GM12801 (cell line): ENCODE results near the gene NCOA6.

Experiments
- TF ChIP-seq, protein P1 (sequence below): IDR thresholded peaks from one replicate; pipeline ENCODE4 v1.5.1; 2011; ENCODE audit warnings: control low read depth; ENCODE audit not compliant: insufficient read length; ENCODE audit errors: extremely low read depth

NCOA6 gene

DNA sequence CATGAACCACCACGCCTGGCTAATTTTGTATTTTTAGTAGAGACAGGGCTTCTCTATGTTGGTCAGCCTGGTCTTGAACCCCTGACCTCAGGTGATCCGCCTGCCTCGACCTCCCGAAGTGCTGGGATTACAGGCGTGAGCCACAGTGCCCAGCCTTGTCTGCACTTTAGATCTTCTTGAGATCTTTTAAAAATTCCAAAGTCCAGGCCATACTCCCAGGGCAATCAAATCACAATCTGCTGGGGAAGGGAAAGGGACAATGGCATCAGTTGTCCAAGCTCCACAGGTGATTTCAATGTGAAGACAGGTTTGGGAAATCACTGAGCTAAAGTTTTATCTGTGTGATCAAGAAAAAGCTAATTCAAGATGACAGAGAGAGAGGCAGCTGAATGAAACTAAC is 16.9 kb downstream of the NCOA6 start:
- TF ChIP-seq, protein P1, sequence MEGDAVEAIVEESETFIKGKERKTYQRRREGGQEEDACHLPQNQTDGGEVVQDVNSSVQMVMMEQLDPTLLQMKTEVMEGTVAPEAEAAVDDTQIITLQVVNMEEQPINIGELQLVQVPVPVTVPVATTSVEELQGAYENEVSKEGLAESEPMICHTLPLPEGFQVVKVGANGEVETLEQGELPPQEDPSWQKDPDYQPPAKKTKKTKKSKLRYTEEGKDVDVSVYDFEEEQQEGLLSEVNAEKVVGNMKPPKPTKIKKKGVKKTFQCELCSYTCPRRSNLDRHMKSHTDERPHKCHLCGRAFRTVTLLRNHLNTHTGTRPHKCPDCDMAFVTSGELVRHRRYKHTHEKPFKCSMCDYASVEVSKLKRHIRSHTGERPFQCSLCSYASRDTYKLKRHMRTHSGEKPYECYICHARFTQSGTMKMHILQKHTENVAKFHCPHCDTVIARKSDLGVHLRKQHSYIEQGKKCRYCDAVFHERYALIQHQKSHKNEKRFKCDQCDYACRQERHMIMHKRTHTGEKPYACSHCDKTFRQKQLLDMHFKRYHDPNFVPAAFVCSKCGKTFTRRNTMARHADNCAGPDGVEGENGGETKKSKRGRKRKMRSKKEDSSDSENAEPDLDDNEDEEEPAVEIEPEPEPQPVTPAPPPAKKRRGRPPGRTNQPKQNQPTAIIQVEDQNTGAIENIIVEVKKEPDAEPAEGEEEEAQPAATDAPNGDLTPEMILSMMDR: no peak

DNA sequence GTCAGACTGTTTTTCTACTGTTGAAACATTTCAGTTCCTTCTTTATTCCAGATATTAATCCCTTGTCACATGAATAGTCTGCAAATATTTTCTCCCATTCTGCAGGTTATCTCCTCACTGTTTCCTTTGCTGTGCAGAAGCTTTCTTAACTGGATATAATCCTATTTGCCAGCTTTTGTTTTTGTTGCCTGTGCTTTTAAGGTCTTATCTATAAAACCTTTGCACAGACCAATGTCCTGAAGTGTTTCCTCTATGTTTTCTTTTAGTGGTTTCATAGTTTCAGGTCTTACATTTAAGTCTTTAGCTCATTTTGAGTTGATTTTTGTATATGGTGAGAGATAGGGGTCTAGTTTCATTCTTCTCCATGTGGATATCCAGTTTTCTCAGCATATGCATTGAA is 19.2 kb downstream of the NCOA6 start:
- TF ChIP-seq, protein P1: no peak

DNA sequence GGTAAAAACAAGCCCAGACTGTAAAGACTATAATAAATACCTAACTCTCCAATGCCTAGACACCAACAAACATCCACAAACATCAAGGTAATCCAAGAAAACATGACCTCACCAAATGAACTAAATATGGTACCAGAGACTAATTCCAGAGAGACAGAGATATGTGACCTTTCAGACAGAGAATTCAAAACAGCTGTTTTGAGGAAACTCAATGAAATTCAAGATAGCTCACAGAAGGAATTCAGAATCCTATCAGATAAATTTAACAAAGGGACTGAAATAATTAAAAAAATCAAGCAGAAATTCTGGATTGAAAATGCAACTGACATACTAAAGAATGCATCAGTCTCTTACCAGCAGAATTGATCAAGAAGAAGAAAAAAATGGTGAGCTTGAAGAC is 26.6 kb downstream of the NCOA6 start:
- TF ChIP-seq, protein P1: no peak

DNA sequence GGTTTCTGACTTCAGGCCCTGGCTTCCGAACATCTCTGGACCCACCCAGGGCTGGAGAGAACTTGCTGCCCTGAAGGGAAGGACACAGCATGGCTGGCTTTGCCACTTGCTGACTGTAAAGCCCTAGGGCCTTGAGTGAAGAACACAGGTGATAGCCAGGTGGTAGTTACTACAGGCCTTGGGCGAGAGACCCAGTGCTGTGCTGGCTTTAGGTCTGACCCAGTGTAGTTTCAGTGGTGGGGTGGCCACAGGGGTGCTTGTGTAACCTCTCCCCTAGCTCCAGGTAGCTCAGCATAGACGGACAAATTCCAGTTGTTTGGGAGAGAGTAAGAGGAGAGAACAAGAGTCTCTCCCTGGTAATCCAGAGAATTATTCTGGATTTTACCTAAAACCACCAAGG is 27.1 kb downstream of the NCOA6 start:
- TF ChIP-seq, protein P1: no peak

DNA sequence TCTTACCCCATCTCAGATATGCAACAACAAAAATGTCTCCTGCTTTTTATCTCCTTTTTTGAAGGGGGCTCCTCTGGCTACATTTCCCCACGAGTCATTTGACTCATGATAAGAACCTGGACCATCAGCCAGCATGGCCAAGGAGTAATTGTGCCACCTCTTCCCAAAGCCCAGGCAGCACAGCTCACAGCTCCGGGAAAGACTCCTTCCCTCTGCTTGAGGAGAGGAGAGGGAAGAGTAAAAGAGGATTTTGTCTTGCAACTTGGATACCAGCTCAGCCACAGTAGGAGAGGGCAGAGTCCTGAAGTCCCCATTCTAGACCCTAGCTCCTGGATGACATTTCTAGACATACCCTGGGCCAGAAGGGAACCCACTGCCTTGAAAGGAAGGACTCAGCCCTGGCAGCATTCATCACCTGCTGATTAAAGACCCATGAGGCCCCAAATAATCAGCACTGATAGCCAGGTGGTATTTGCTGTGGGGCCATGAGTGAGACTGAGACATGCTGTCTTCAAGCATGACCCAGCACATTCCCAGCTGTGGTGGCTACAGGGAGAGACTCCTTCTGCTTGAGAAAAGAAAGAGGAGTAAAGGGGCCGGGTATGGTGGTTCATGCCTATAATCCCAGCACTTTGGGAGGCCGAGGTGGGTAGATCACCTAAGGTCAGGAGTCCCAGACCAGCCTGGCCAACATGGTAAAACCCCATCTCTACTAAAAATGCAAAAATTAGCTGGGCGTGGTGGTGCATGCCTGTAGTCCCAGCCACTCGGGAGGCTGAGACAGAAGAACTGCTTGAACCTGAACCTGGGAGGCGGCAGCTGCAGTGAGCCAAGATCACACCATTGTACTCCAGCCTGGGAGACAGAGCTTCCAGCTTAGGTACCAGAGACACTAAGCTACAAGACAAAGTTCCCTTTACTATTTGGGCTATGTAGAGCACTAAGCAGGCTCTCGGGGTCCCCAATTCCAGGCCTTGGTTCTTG is 28.1 kb downstream of the NCOA6 start:
- TF ChIP-seq, protein P1: no peak

DNA sequence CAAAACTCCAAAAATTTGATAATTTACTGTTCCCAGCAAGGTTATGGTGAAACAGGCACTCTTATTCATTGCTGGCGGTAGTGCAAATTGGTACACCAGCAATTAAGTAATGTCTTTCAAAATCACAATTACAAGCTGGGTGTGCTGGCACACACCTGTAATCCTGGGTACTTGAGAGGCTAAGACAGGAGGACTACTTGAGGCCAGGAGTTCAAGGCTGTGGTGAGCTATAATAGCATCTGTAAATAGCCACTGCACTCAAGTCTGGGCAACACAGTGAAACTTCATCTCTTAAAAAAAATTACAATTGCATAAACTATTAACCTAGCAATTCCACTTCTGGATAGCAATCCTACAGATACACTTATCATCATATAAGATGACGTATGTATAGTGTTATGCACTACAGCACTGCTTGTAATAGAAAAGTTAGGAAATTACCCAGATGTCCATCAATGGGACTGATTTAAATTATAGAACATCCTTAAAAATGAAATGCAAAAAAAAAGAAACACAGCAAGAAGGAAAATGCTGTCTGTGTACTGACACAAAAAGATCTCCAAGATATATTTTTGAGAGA is 31.4 kb downstream of the NCOA6 start:
- TF ChIP-seq, protein P1: no peak

DNA sequence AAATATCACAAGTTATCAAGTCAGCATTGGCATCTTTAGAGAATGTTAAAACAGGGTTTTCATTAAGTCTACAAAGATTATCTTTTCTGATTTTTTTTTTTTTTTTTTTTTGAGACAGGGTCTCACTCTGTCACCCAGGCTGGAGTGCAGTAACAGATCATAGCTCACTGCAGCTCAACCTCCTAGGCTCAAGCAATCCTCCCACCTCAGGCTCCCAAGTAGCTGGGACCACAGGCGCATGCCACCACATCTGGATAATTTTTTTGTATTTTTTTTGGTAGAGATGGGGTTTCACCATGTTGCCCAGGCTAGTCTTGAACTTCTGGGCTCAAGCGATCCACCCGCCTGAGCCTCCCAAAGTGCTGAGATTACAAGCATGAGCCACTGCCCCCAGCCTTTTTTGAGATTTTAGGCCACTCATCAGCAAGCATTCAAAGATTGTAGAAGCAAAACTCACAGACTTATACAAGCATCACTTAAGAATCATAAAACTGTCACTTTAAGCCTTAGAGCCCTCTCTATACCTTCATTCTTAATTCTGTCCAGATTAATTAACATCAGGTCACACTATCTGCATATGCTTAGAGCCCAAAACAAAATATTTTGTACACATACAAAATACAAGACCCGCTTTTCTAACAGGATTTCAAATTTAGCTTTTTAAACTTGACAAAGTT is 32.6 kb downstream of the NCOA6 start:
- TF ChIP-seq, protein P1: no peak
